Lung (tissue), 12 donors: ENCODE measurements around the gene PCGF2. TPM values are rescaled to one million over a fixed set of nuclear protein-coding genes. Genes with fewer than 3 reads are reported as not detected.

ENCODE experiments used
- ATAC-seq: fragments of 200-7000 bp; cut with Tn5 transposase; one replicate; pipeline ENCODE4 v1.9.1; 2020; ENCODE audit warnings: moderate number of reproducible peaks; ENCODE audit not compliant: insufficient read depth, low FRiP score
- DNase-seq, 3 donors: peaks; one replicate each; pipeline ENCODE4 v3.0.0-alpha.2; 2013 to 2017
- H3K27ac ChIP-seq, 2 donors: one replicate each; pipeline ENCODE4 v1.5.1; 2013; ENCODE audit warnings: mild to moderate bottlenecking in 2 of 2, moderate library complexity in 2 of 2, control low read depth in 1 of 2, inconsistent platforms in 1 of 2, low read depth in 1 of 2, low read length in 1 of 2
- H3K27me3 ChIP-seq, 3 donors: one replicate each; pipeline ENCODE4 v1.5.1; 2013; ENCODE audit warnings: low read length in 2 of 3; ENCODE audit not compliant: control insufficient read depth in 3 of 3, insufficient read depth in 3 of 3
- H3K36me3 ChIP-seq, 4 donors: one replicate each; pipeline ENCODE4 v1.5.1; 2013; ENCODE audit warnings: low read length in 4 of 4, mild to moderate bottlenecking in 1 of 4, moderate library complexity in 1 of 4; ENCODE audit not compliant: control insufficient read depth in 4 of 4, insufficient read depth in 4 of 4
- H3K4me1 ChIP-seq, 5 donors: one replicate each; pipeline ENCODE4 v1.5.1; 2013; ENCODE audit warnings: low read length in 5 of 5, mild to moderate bottlenecking in 2 of 5, moderate library complexity in 1 of 5; ENCODE audit not compliant: control insufficient read depth in 5 of 5, insufficient read depth in 5 of 5
- H3K4me3 ChIP-seq: one replicate; pipeline ENCODE4 v1.5.1; 2013; ENCODE audit warnings: mild to moderate bottlenecking, control low read depth, moderate library complexity
- H3K9ac ChIP-seq, 2 donors: one replicate each; pipeline ENCODE4 v1.5.1; 2013; ENCODE audit warnings: low read length in 2 of 2, control low read depth in 1 of 2; ENCODE audit not compliant: insufficient read depth in 1 of 2
- H3K9me3 ChIP-seq, 4 donors: one replicate each; pipeline ENCODE4 v1.5.1; 2013; ENCODE audit warnings: low read length in 3 of 4, mild to moderate bottlenecking in 1 of 4, moderate library complexity in 1 of 4; ENCODE audit not compliant: control insufficient read depth in 4 of 4, insufficient read depth in 3 of 4
- CTCF ChIP-seq: IDR thresholded peaks from 2 replicates; pipeline ENCODE4 v1.5.1; 2012; ENCODE audit warnings: mild to moderate bottlenecking; ENCODE audit errors: control extremely low read depth, extremely low read depth
- WGBS, 2 donors: extraction: QIAGEN DNeasy Blood & Tissue Kit; methylation state at CpG; one replicate each; pipeline ENCODE4 v1.1.7; 2013; 5-methylcytosine and 5-hydroxymethylcytosine counted together
- polyA plus RNA-seq, 2 donors: library from polyadenylated mRNA; stranded (reverse); fragments of 200-250 nt; gene quantifications; one replicate each; pipeline ENCODE4 v1.2.1, GENCODE V29; 2013
- total RNA-seq, 2 donors: library from RNA; depleted of rRNA in 1 of 2; stranded (reverse); fragments of >200 nt in 1 of 2; gene quantifications; one replicate each; pipeline ENCODE4 v1.2.1, GENCODE V29; 2014 to 2021
- donor health status: control.
- donor health status: control.
- donor health status: Bipolar disorder and iron deficiency.
- donor health status: healthy.
- donor health status: DM: yes; HTN: yes; CAD: no.

The PCGF2 gene
- total and polyA plus RNA-seq, 4 donors, result 17.1 to 61.4 (median 36.2) TPM

GRCh38 chr17:38717139-38717745 lies 30.9 kb downstream of the PCGF2 start:
- ATAC-seq (no peak), DNase-seq (no peak)
- H3K27ac ChIP-seq, result no peak overlapping the region
- no peaks in the 10 kb centered on the region for H3K9me3 ChIP-seq
- no peak for TF ChIP-seq CTCF
- no peaks in the 10 kb centered on the region for H3K27me3 ChIP-seq
- peaks cover 0 to 9% (median 0%) of the 10 kb centered on the region in 5 donors for H3K4me1 ChIP-seq
- H3K4me3 ChIP-seq, result no peak overlapping the region
- no peak overlapping the region for H3K9ac ChIP-seq
- WGBS, 2 donors, result 79 to 88% methylated on average over 12 of the region's 12 CpGs
- peaks cover 20 to 85% (median 43%) of the 10 kb centered on the region in 4 donors for H3K36me3 ChIP-seq

GRCh38 chr17:38716368-38717005 lies 31.6 kb downstream of the PCGF2 start:
- no peak for DNase-seq
- Histone ChIP-seq H3K27ac (no peak overlapping the region), H3K9me3 (no peaks in the 10 kb centered on the region), H3K4me3 (no peak overlapping the region), H3K36me3 (peaks cover 20 to 85% (median 45%) of the 10 kb centered on the region in 4 donors), H3K4me1 (peaks cover 0 to 5% (median 0%) of the 10 kb centered on the region in 5 donors), H3K9ac (no peak overlapping the region), H3K27me3 (no peaks in the 10 kb centered on the region)
- no peak for ATAC-seq
- no peak for TF ChIP-seq CTCF
- 95 to 96% methylated on average over 18 of the region's 18 CpGs for WGBS, 2 donors

- WGBS, 2 donors, result 84 to 88% methylated on average over 9 of the region's 9 CpGs
- H3K27ac ChIP-seq, result no peak overlapping the region
- no peak overlapping the region for H3K4me3 ChIP-seq
- no peak for TF ChIP-seq CTCF
- H3K9me3 ChIP-seq, result no peaks in the 10 kb centered on the region
- ATAC-seq, result no peak
- H3K9ac ChIP-seq, result no peak overlapping the region
- H3K4me1 ChIP-seq, result peaks cover 0 to 4% (median 0%) of the 10 kb centered on the region in 5 donors
- no peak for DNase-seq
- H3K27me3 ChIP-seq, result no peaks in the 10 kb centered on the region
- H3K36me3 ChIP-seq, result peaks cover 20 to 81% (median 37%) of the 10 kb centered on the region in 4 donors
Measured at GRCh38 chr17:38715216-38715943, 32.8 kb downstream of the PCGF2 start.
